ENCODE data around the gene ELK4. TPM values are rescaled to one million over a fixed set of nuclear protein-coding genes. Genes with fewer than 3 reads are reported as not detected.

Gene ELK4
- total RNA-seq, 1 experiment from 2014 or later, result 122 TPM

DNA sequence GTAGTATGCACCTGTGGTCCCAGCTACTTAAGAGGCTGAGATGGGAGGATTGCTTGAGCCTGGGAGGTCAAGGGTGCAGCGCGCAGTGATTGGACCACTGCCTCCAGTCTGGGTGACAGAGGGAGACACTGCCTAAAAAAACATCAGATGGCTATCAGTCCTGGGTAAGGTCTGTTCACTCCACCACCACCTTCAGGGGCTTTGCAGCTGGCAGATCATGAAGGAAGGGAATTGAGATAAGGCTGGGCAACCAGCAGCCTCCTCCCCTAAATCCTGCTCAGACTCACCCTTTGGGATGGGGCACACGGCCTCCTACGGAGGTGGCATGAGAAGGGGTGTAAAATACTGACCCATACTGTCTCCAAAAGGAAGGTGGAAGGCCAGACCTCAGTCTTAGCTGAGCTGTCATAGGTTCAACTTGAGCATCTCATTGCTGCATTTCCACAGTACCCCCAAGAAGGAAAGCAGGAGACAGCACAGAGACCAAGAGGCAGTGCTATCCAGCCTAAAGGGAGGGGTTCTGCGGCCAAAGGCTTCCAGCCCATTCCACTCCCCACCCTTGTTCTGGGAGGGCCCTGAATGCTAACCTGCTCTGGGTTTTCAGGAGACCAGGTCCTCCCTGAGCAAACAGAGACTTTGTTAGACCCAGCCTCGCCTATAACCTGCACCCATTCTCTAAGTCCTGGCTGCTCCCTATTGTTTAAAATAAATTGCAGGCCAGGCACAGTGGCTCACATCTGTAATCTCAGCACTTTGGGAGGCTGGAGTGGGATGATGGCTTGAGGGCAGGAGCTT is 34.8 kb upstream of the ELK4 start:
- Mint-ChIP-seq H3K9me3 (ENCODE audit: low read depth, unreplicated experiment) (no peaks in the 10 kb centered on the region), H3K36me3 (ENCODE audit: insufficient read depth, unreplicated experiment) (peaks cover 38% of the 10 kb centered on the region), H3K27ac (ENCODE audit: unreplicated experiment) (peak overlapping the region; percentile 63), H3K27me3 (ENCODE audit: unreplicated experiment) (no peaks in the 10 kb centered on the region), H3K4me3 (ENCODE audit: low read depth, unreplicated experiment) (no peak overlapping the region), H3K4me1 (ENCODE audit: low read depth, unreplicated experiment) (peaks cover 83% of the 10 kb centered on the region)
- TF ChIP-seq CTCF (IDR thresholded peaks at IDR 0.05; ENCODE audit: unreplicated experiment), result no peak
- no TSS peak for BruUV-seq (replicated peaks)
- intact Hi-C loops (cut with micrococcal nuclease; ENCODE audit: unreplicated experiment), result no loop called here
- CTCF ChIA-PET, result interaction anchor here (1.6 kb wide), 2 partner anchors 14 to 45 kb away, joined by 4 to 7 read pairs; partner anchors contain the start of gene SLC45A3
- DNase-seq, result no peak

DNA sequence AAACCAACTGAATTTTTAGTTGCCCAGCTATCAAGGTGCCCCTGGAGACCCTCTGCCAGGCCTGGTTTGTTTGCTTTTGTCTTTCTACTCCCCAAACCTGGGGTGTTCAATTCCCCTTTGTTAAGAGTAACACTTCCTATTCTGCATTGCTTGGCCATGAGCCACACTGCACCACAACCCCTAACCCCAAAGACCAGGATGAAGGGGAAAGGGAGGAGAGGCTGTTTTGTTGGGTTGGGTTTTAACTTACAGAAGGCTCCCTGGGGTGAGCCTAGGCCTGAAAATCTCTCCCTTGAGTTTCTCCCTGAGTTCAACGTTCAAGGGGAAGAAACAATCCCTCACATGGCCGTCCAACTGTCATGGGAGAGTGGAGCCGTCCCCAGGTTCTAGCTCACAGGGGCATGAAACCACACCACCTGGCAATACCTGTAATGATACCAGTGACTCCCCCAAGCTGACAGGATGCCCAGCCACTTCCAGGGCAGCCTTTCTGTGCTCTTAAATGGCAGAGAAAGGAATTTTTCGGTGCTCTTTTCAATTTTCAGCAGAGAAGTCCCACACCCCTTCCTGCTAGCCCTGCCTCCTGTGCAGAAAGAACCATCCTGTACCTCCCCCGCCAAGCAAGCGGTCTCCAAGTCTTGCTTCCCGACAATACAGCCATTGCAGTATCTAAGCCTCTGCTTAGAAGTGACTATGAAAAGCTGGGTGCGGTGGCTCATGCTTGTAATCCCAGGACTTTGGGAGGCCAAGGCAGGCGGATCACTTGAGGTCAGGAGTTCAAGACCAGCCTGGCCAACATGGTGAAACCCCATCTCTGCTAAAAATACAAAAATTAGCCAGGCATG is 33.6 kb upstream of the ELK4 start:
- H3K36me3 Mint-ChIP-seq (ENCODE audit: insufficient read depth, unreplicated experiment), result peaks cover 43% of the 10 kb centered on the region
- BruUV-seq (replicated peaks), result no TSS peak
- CTCF ChIA-PET, result interaction anchor here (1.6 kb wide), 1 partner anchor 46 kb away, joined by 4 read pairs; no protein-coding TSS in a partner anchor
- peak overlapping the region; percentile 63 for H3K27ac Mint-ChIP-seq (ENCODE audit: unreplicated experiment)
- no peaks in the 10 kb centered on the region for H3K9me3 Mint-ChIP-seq (ENCODE audit: low read depth, unreplicated experiment)
- intact Hi-C loops (cut with micrococcal nuclease; ENCODE audit: unreplicated experiment), result no loop called here
- H3K27me3 Mint-ChIP-seq (ENCODE audit: unreplicated experiment), result no peaks in the 10 kb centered on the region
- TF ChIP-seq CTCF (IDR thresholded peaks at IDR 0.05; ENCODE audit: unreplicated experiment), result no peak
- peaks cover 86% of the 10 kb centered on the region for H3K4me1 Mint-ChIP-seq (ENCODE audit: low read depth, unreplicated experiment)
- DNase-seq, result no peak
- H3K4me3 Mint-ChIP-seq (ENCODE audit: low read depth, unreplicated experiment), result peak overlapping the region; percentile 33

DNA sequence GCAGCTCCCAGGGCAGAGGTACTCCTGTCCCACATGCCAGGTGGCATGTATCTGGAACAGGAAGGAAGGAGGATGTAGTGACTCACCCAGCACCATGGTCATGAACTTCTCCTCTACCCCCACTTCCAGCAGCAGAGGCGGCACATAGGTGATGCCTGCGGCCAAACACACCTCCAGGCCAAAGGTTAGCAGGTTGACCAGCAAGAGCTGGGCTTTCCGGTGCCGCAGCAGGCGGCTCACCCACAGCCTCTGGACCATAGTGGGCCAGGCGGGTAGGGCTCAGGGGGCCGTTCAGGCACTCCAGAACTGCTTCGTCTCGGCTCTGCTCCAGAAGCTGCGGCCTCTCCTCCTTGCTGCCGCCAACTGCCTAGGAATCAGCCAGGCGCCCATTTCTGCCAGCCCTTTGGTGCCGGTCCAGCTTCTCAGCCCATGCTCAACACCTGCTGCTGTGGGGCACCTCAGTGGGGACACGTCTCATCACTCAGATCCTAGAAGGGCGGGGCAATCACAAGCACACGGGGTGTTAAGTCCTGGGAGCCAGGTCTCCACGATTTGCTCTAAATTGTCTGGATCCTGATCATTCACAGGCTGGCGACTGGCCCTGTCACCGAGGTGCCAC is 32.7 kb upstream of the ELK4 start:
- peak overlapping the region; percentile 63 for H3K27ac Mint-ChIP-seq (ENCODE audit: unreplicated experiment)
- peak; percentile 82 for DNase-seq
- intact Hi-C loops (cut with micrococcal nuclease; ENCODE audit: unreplicated experiment), result no loop called here
- TSS peak; percentile 48 for BruUV-seq (replicated peaks)
- no peaks in the 10 kb centered on the region for H3K9me3 Mint-ChIP-seq (ENCODE audit: low read depth, unreplicated experiment)
- peaks cover 35% of the 10 kb centered on the region for H3K36me3 Mint-ChIP-seq (ENCODE audit: insufficient read depth, unreplicated experiment)
- H3K4me1 Mint-ChIP-seq (ENCODE audit: low read depth, unreplicated experiment), result peaks cover 82% of the 10 kb centered on the region
- no peak for TF ChIP-seq CTCF (IDR thresholded peaks at IDR 0.05; ENCODE audit: unreplicated experiment)
- CTCF ChIA-PET, result interaction anchor here (1.0 to 1.5 kb wide), 4 partner anchors 8 to 89 kb away, joined by 3 read pairs; partner anchors contain the start of gene SLC45A3
- H3K27me3 Mint-ChIP-seq (ENCODE audit: unreplicated experiment), result no peaks in the 10 kb centered on the region
- peak overlapping the region; percentile 33 for H3K4me3 Mint-ChIP-seq (ENCODE audit: low read depth, unreplicated experiment)

- intact Hi-C loops (cut with micrococcal nuclease; ENCODE audit: unreplicated experiment), result no loop called here
- Mint-ChIP-seq H3K9me3 (ENCODE audit: low read depth, unreplicated experiment) (no peaks in the 10 kb centered on the region), H3K4me1 (ENCODE audit: low read depth, unreplicated experiment) (peaks cover 71% of the 10 kb centered on the region), H3K36me3 (ENCODE audit: insufficient read depth, unreplicated experiment) (peaks cover 33% of the 10 kb centered on the region), H3K4me3 (ENCODE audit: low read depth, unreplicated experiment) (peak overlapping the region; percentile 16), H3K27ac (ENCODE audit: unreplicated experiment) (peak overlapping the region; percentile 60), H3K27me3 (ENCODE audit: unreplicated experiment) (no peaks in the 10 kb centered on the region)
- BruUV-seq (replicated peaks), result no TSS peak
- DNase-seq, result no peak
- TF ChIP-seq CTCF (IDR thresholded peaks at IDR 0.05; ENCODE audit: unreplicated experiment), result no peak
- CTCF ChIA-PET, result interaction anchor here (1.0 to 1.5 kb wide), 4 partner anchors 9 to 88 kb away, joined by 3 read pairs; partner anchors contain the start of gene SLC45A3
Observed at GRCh38 chr1:205663286-205663936, 31.6 kb upstream of the ELK4 start.
